Stimulated activated memory B cell treated with anti-CD40 and anti-IgM and Interleukin-4, amounts not matched to agents 10 μg/mL and 1 μg/mL and 100 μg/mL, for 72 hours (primary cell): Measurements from ENCODE around the gene FUZ.

Experiments used
- ATAC-seq: fragments of 150-1000 bp; cut with Tn5 transposase; 2 replicates; pipeline ENCODE4 v1.10.0; 2021
- H3K27ac Mint-ChIP-seq: one replicate; pipeline ENCODE4 v1.8.0; 2022; ENCODE audit warnings: mild to moderate bottlenecking, mixed read lengths
- H3K27me3 Mint-ChIP-seq: one replicate; pipeline ENCODE4 v1.8.0; 2022; ENCODE audit warnings: mixed read lengths
- H3K36me3 Mint-ChIP-seq: one replicate; pipeline ENCODE4 v1.8.0; 2022; ENCODE audit warnings: mixed read lengths
- H3K4me1 Mint-ChIP-seq: one replicate; pipeline ENCODE4 v1.8.0; 2022; ENCODE audit warnings: mixed read lengths
- H3K4me3 Mint-ChIP-seq: one replicate; pipeline ENCODE4 v1.8.0; 2022; ENCODE audit warnings: mild to moderate bottlenecking, moderate library complexity, mixed read lengths
- H3K9me3 Mint-ChIP-seq: one replicate; pipeline ENCODE4 v1.8.0; 2022; ENCODE audit warnings: mixed read lengths

FUZ gene

DNA sequence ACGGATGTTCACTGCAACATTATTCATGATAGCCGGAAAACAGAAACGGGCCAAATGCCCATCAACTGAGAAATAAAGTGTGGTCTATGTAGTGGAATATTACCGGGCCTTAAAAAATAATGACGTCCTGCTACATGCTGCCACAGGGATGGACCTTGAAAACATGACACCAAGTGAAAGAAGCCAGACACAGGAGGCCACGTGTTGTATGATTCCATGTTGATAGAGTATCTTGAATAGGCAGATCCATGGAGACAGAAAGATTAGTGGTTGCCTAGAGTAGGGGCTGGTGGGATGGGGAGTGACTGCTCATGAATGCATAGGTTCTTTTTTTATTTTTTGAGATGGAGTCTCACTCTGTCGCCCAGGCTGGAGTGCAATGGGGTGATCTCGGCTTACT, 42.6 kb downstream of the FUZ start:
- no peak for ATAC-seq
- no peaks in the 10 kb centered on the region for H3K27me3 Mint-ChIP-seq
- no peak overlapping the region for H3K27ac Mint-ChIP-seq
- no peaks in the 10 kb centered on the region for H3K9me3 Mint-ChIP-seq
- peaks cover 52% of the 10 kb centered on the region for H3K4me1 Mint-ChIP-seq
- peaks cover 31% of the 10 kb centered on the region for H3K36me3 Mint-ChIP-seq
- H3K4me3 Mint-ChIP-seq, result no peak overlapping the region

GRCh38 chr19:49767967-49768581, 45.0 kb downstream of the FUZ start:
- Mint-ChIP-seq H3K9me3 (no peaks in the 10 kb centered on the region), H3K27ac (peak overlapping the region; percentile 87), H3K27me3 (no peaks in the 10 kb centered on the region), H3K4me3 (peak overlapping the region; percentile 84), H3K4me1 (peaks cover 43% of the 10 kb centered on the region), H3K36me3 (peaks cover 23% of the 10 kb centered on the region)
- no peak for ATAC-seq

GRCh38 chr19:49767381-49767780, 45.7 kb downstream of the FUZ start:
- Mint-ChIP-seq H3K36me3 (peaks cover 17% of the 10 kb centered on the region), H3K4me1 (peaks cover 36% of the 10 kb centered on the region), H3K9me3 (no peaks in the 10 kb centered on the region), H3K27me3 (no peaks in the 10 kb centered on the region), H3K4me3 (peak overlapping the region; percentile 84), H3K27ac (peak overlapping the region; percentile 87)
- ATAC-seq, result no peak

GRCh38 chr19:49766930-49767299, 46.2 kb downstream of the FUZ start, which contains the start of gene AP2A1:
AP2A1 (plus strand) TSS chr19:49767001; CDS start chr19:49767134, 133 bp downstream.
- Mint-ChIP-seq H3K36me3 (peaks cover 17% of the 10 kb centered on the region), H3K4me1 (peaks cover 36% of the 10 kb centered on the region), H3K27me3 (no peaks in the 10 kb centered on the region), H3K4me3 (peak within 1 kb of the TSS; percentile 88), H3K27ac (peak within 1 kb of the TSS; percentile 87), H3K9me3 (no peaks in the 10 kb centered on the region)
- ATAC-seq, result no peak

DNA sequence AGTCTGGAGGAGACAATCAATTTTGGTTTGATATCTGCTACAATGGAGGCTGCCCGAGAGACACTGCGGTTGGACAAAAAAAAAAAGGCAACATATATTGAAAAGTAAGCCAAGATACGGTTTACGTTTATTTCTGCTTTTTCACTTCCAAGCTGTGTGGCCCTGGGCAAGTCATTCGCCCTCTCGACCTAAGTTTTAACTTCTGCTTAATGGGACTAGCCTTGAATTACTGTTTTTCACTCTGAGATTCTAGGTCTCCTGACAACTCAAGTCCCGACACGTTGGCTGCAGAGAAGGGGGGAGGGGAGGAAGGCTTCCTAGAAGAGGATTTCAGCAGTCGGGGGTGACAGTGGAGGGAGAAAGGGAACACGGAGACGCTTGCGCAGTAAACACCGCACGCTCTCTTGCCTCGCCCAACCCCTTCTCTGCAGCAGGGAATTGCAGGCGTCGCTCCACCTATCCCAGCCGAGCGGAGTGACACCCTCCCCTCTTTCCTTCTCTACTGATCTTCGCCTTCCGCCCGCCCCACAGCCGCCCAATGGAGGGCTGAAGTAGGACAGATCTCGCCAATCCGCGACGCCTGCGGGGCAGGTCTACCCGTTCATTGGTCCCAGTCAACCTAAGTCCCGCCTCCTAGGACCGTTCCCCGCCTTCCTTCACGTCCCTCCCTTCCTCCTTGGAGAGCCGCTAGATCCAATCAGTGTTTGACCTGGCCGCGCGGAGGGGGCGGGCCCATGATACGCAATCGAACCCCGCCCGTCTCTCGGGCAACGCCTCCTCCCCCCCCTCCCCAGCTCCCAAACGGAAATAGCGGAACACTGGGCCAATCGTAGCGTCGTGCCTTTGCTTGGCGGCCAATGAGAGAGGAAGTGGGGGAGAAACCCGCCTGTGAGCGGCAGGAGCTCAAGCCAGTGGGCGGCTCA, 46.8 kb downstream of the FUZ start:
- H3K4me1 Mint-ChIP-seq, result peaks cover 31% of the 10 kb centered on the region
- H3K9me3 Mint-ChIP-seq, result no peaks in the 10 kb centered on the region
- ATAC-seq, result peak; percentile 96
- peak overlapping the region; percentile 88 for H3K4me3 Mint-ChIP-seq
- no peaks in the 10 kb centered on the region for H3K27me3 Mint-ChIP-seq
- H3K27ac Mint-ChIP-seq, result peak overlapping the region; percentile 87
- H3K36me3 Mint-ChIP-seq, result peaks cover 11% of the 10 kb centered on the region

DNA sequence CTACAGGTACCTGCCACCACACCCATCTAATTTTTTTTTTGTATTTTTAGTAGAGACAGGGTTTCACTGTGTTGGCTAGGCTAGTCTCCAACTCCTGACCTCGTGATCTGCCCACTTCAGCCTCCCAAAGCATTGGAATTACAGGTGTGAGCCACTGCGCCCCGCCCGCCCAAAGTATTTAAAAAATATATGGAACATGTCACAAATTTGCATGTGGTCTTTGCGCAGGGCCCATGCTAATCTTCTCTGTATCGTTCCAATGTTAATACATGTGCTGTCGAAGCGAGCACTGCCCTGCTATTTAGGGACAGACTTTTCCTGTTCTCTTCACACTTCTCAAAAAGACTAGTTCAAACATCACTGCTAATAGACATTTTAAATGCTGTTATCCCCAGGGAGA, 48.8 kb downstream of the FUZ start:
- Mint-ChIP-seq H3K4me3 (no peak overlapping the region), H3K27ac (no peak overlapping the region), H3K36me3 (peaks cover 10% of the 10 kb centered on the region), H3K9me3 (no peaks in the 10 kb centered on the region), H3K27me3 (no peaks in the 10 kb centered on the region), H3K4me1 (peaks cover 23% of the 10 kb centered on the region)
- ATAC-seq, result no peak

DNA sequence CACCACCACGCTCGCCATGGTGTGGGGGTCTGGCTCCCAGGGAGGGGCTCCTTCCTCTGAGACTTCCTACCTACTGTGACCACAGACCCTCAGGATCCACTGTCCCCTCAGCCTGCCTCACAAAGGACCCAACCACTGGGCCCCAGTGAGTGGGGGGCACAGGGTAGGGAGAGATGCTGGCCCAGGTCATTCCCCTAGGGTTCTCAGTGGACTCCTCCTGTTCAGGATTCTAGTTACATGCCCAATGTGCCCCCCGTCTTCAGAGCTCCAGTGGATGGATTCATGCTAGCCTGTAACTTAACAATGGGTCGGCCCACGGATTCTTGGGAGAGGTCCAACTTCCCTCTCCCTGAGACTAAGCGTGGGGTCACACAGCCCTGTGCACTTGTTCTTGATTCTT, 49.9 kb downstream of the FUZ start, which contains the start of gene TSKS:
TSKS (minus strand) TSS at position 77 of the 400 bp plus-strand sequence; CDS start at position 18, 59 bp downstream.
- ATAC-seq, result no peak
- no peak within 1 kb of the TSS for H3K27ac Mint-ChIP-seq
- H3K36me3 Mint-ChIP-seq, result peaks cover 7% of the 10 kb centered on the region
- H3K27me3 Mint-ChIP-seq, result peaks cover 7% of the 10 kb centered on the region
- H3K9me3 Mint-ChIP-seq, result no peaks in the 10 kb centered on the region
- H3K4me1 Mint-ChIP-seq, result peaks cover 13% of the 10 kb centered on the region
- H3K4me3 Mint-ChIP-seq, result no peak within 1 kb of the TSS

GRCh38 chr19:49761625-49762311, 51.3 kb downstream of the FUZ start:
- Mint-ChIP-seq H3K27ac (no peak overlapping the region), H3K27me3 (peaks cover 10% of the 10 kb centered on the region), H3K4me1 (no peaks in the 10 kb centered on the region), H3K36me3 (no peaks in the 10 kb centered on the region), H3K9me3 (no peaks in the 10 kb centered on the region), H3K4me3 (no peak overlapping the region)
- ATAC-seq, result no peak

DNA sequence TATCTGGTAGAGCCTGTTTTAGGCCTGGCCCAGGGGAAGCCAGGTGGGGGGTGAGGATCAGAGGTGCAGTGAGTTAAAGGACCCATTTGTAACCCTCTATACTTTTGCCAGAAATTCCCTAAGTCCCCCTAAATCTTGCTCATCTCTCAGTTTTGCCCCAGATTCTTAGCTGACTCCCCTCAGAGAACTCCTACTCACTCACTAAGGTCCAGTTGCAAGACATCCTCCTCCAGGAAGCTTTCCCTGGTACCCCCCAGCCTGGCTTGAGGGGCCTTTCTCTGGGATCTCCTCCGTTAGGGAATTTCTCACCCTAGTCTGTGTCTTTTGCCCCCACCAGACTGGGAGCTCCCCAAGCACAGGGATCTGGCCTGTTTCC, 51.9 kb downstream of the FUZ start:
- H3K9me3 Mint-ChIP-seq, result no peaks in the 10 kb centered on the region

DNA sequence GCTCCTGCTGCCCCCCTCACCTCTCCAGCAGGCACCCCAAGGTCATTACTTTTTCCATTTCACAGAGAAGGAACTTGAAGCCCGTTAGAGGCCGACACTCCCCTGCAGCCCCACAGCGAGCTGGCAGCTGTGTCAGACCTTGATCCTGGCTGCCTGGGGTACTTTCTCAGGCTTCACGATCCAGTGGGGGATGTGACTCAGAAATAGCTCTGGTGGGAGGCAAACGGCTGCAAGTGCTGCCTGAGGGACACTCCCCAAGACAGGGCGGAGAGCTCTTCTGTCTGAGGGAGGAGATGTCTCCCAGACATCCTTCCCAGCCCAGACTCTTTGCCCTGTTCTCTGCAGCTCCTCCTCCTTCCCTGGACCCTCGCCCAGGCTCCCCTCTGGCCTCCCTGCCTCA, 54.8 kb downstream of the FUZ start:
- H3K27me3 Mint-ChIP-seq, result peaks cover 10% of the 10 kb centered on the region
- no peaks in the 10 kb centered on the region for H3K4me1 Mint-ChIP-seq
- no peak overlapping the region for H3K27ac Mint-ChIP-seq
- ATAC-seq, result no peak
- peaks cover 3% of the 10 kb centered on the region for H3K9me3 Mint-ChIP-seq
- H3K36me3 Mint-ChIP-seq, result no peaks in the 10 kb centered on the region
- H3K4me3 Mint-ChIP-seq, result no peak overlapping the region

More for the DNA sequence above, 51.9 kb downstream of the FUZ start:
- Mint-ChIP-seq H3K4me1 (no peaks in the 10 kb centered on the region), H3K27ac (no peak overlapping the region), H3K4me3 (no peak overlapping the region), H3K27me3 (peaks cover 10% of the 10 kb centered on the region), H3K36me3 (no peaks in the 10 kb centered on the region)
- ATAC-seq, result no peak
